C4-2B (cell line): ENCODE data around the gene CDKN3.

ENCODE experiments used
- CTCF ChIP-seq: fragments of 450-650 bp; conservative IDR thresholded peaks from 2 replicates; pipeline ENCODE4 v1.5.1; 2017; ENCODE audit warnings: mild to moderate bottlenecking
- ZFX ChIP-seq: fragments of 450-650 bp; IDR thresholded peaks from 2 replicates; pipeline ENCODE4 v1.6.1; 2017

- TF ChIP-seq CTCF, result no peak
- no peak for TF ChIP-seq ZFX
Measured at GRCh38 chr14:54438703-54439102, 41.9 kb downstream of the CDKN3 start.
